ENCODE measurements around the gene SLC66A3. TPM values are rescaled to one million over a fixed set of nuclear protein-coding genes. Genes with fewer than 3 reads are reported as not detected.
A peak's percentile ranks its signal among the peaks of the same experiment; 100 is the strongest.

Gene SLC66A3
- total and polyA plus RNA-seq, 2 experiments from 2014 or later, result 34.9 to 46.8 TPM

DNA sequence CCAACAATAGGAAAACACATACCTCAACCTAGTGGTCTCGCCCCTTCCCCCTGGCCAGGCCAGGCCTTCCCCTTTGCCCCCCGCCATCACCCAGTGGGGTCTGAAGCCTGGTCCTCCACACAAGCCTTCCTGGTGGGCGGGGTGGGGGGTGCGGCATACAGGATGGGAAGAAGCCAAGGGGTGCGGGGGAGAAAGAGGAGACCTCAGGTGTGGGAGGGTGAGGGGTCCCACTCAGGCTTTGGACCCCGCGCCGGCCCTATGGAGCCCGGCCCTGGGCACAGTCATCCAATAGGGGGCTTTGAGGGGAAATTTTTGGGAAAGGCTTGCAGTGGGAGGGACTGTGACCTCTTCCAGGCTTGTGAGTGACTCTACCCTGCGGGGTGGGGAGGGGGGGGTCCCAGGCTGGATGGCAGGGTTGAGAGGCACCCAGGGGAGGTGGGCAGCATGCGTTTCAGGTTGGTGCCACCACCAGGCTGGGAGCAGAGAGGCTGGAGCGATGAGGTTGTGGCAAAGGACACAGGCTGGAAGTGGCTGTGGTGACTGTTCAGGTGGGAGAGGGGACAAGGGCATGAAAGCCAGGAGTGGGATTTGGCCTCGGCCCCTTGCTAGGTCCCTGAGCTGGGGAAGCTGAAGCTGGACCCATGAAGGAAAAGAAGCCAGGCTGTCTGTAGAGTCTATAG is 1.3 kb downstream of the SLC66A3 start:
- no peaks in the 10 kb centered on the region for H3F3A ChIP-seq (ENCODE audit: insufficient read depth)
- H3K9ac ChIP-seq, result no peak overlapping the region
- no peak for DNase-seq
- 86 to 88% methylated on average over 4 to 13 of the region's 13 CpGs for WGBS, 2 experiments (ENCODE audit: low coverage in 1 of 2, low lambda C conversion rate in 2 of 2, missing lambda C conversion rate in 2 of 2)
- H3K9me3 ChIP-seq (ENCODE audit: low read depth), result no peaks in the 10 kb centered on the region
- no peak overlapping the region for H2AFZ ChIP-seq
- H3K27me3 ChIP-seq (replicated peaks; ENCODE audit: insufficient read depth), result no peaks in the 10 kb centered on the region
- H3K9me2 ChIP-seq (ENCODE audit: insufficient read depth), result no peaks in the 10 kb centered on the region
- H3K4me1 ChIP-seq (ENCODE audit: insufficient read depth), result 0 out of 2 replicates have a peak, but pooled peaks cover 3% of the 10 kb centered on the region
- H4K20me1 ChIP-seq (ENCODE audit: insufficient read depth), result no peaks in the 10 kb centered on the region
- H3K27ac ChIP-seq, result no peak overlapping the region
- 0 out of 2 replicates have a peak overlapping the region, but pooled peaks have one; percentile 72 for H3K4me3 ChIP-seq
- TF ChIP-seq EZH2 (IDR thresholded peaks at IDR 0.05; ENCODE audit: insufficient read depth, poor library complexity, severe bottlenecking), result no peak
- no peak for TF ChIP-seq EZH2phosphoT487 (IDR thresholded peaks at IDR 0.05; ENCODE audit: insufficient read depth, low read depth)
- in situ Hi-C loops (cut with MboI), result no loop called here
- peak overlapping the region; percentile 73 for H3K4me2 ChIP-seq (ENCODE audit: unreplicated experiment)
- H3K36me3 ChIP-seq (ENCODE audit: low read depth), result no peaks in the 10 kb centered on the region
- H3K79me2 ChIP-seq (ENCODE audit: insufficient read depth), result no peaks in the 10 kb centered on the region

DNA sequence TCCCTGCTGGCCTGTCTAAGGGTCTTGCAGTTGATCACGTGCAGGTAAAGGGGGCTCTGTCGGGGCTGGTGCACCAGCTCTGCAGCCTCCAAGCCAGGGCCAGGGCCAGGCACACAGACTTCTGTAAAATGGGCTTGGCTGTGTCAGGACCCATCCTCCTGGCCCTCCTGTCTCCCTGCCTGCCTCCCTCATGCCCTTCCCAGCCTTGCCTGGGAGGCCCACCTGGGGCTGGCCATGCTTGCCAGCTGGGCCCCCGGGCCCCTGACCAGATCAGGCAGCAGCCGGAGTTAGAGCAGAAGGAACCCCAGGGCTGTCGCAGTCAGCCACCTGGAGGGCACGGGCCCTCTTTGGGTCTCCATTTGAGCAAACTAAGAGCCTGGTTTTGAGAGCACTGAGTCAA is 2.0 kb downstream of the SLC66A3 start:
- H3K27me3 ChIP-seq (replicated peaks; ENCODE audit: insufficient read depth), result no peaks in the 10 kb centered on the region
- no peak overlapping the region for H3K4me3 ChIP-seq
- in situ Hi-C loops (cut with MboI), result no loop called here
- H3K4me1 ChIP-seq (ENCODE audit: insufficient read depth), result 0 out of 2 replicates have a peak, but pooled peaks cover 3% of the 10 kb centered on the region
- no peaks in the 10 kb centered on the region for H3K9me3 ChIP-seq (ENCODE audit: low read depth)
- no peaks in the 10 kb centered on the region for H3K79me2 ChIP-seq (ENCODE audit: insufficient read depth)
- H3K9me2 ChIP-seq (ENCODE audit: insufficient read depth), result no peaks in the 10 kb centered on the region
- no peak for TF ChIP-seq EZH2phosphoT487 (IDR thresholded peaks at IDR 0.05; ENCODE audit: insufficient read depth, low read depth)
- TF ChIP-seq EZH2 (IDR thresholded peaks at IDR 0.05; ENCODE audit: insufficient read depth, poor library complexity, severe bottlenecking), result no peak
- WGBS, 2 experiments (ENCODE audit: low coverage in 1 of 2, low lambda C conversion rate in 2 of 2, missing lambda C conversion rate in 2 of 2), result 83 to 88% methylated on average over 6 of the region's 6 CpGs
- H3F3A ChIP-seq (ENCODE audit: insufficient read depth), result no peaks in the 10 kb centered on the region
- DNase-seq, result no peak
- no peak overlapping the region for H3K4me2 ChIP-seq (ENCODE audit: unreplicated experiment)
- no peaks in the 10 kb centered on the region for H4K20me1 ChIP-seq (ENCODE audit: insufficient read depth)
- H3K36me3 ChIP-seq (ENCODE audit: low read depth), result no peaks in the 10 kb centered on the region
- H3K27ac ChIP-seq, result no peak overlapping the region
- H2AFZ ChIP-seq, result no peak overlapping the region
- no peak overlapping the region for H3K9ac ChIP-seq

DNA sequence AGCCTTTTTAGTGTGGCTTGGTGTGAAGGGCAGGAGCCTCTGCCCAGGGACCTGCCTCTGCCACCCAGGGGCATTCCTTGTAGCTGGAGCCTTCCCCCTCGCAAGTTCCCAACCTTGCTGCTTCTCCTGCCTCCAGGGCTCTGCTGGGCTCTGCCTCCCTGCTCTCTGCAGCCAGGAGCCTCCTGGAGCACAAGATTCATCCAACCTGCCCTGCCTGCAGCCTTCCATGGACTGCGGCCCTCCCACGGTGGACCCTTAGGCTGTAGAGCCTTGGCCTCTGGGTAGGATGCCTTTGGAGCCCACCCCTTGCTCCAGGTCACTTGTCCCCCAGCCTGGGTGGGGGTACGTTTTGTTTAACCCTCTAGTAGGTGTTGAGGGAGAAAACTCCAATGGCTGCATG is 2.5 kb downstream of the SLC66A3 start:
- H3K36me3 ChIP-seq (ENCODE audit: low read depth), result no peaks in the 10 kb centered on the region
- in situ Hi-C loops (cut with MboI), result no loop called here
- H3K9ac ChIP-seq, result no peak overlapping the region
- DNase-seq, result no peak
- H2AFZ ChIP-seq, result no peak overlapping the region
- H3K4me3 ChIP-seq, result no peak overlapping the region
- 90% methylated on average over 4 of the region's 4 CpGs for WGBS, 2 experiments (ENCODE audit: low coverage in 1 of 2, low lambda C conversion rate in 2 of 2, missing lambda C conversion rate in 2 of 2)
- no peak overlapping the region for H3K4me2 ChIP-seq (ENCODE audit: unreplicated experiment)
- H3K79me2 ChIP-seq (ENCODE audit: insufficient read depth), result no peaks in the 10 kb centered on the region
- H3F3A ChIP-seq (ENCODE audit: insufficient read depth), result no peaks in the 10 kb centered on the region
- H3K9me2 ChIP-seq (ENCODE audit: insufficient read depth), result no peaks in the 10 kb centered on the region
- H4K20me1 ChIP-seq (ENCODE audit: insufficient read depth), result no peaks in the 10 kb centered on the region
- H3K4me1 ChIP-seq (ENCODE audit: insufficient read depth), result 0 out of 2 replicates have a peak, but pooled peaks cover 3% of the 10 kb centered on the region
- H3K27me3 ChIP-seq (replicated peaks; ENCODE audit: insufficient read depth), result no peaks in the 10 kb centered on the region
- TF ChIP-seq EZH2phosphoT487 (IDR thresholded peaks at IDR 0.05; ENCODE audit: insufficient read depth, low read depth) (no peak), EZH2 (IDR thresholded peaks at IDR 0.05; ENCODE audit: insufficient read depth, poor library complexity, severe bottlenecking) (no peak)
- H3K9me3 ChIP-seq (ENCODE audit: low read depth), result no peaks in the 10 kb centered on the region
- H3K27ac ChIP-seq, result no peak overlapping the region

DNA sequence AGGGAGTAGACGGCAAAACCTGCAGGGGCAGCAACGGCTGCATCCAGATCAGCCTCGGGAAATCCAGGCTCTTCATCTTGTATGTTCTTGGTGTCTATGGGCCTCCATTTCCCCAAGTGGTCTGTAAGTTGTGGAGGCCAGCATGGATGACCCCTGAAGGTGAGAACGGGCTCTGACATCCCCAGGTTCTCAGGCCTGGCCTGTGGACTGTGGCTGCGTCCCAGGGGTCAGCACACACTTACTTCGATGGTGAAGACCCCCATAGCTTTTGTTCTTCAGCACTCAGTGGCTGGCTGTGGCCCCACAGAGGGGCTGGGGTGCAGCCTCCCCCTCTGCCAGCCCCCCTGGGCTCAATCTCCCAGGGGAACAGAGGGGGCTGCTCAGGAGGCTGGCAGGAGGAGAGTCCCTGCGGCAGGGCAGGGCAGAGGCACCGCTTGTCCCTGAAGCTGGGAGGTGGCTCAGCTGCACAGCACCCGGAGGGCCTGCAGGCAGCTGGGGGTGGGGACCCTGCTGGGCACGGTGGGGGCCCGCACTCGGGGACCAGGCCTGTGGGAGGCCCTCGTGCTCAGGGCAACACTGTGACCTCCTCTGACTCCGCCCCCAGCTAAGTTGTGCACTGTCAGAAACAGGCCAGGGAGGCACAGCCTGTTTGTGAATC is 3.8 kb downstream of the SLC66A3 start:
- in situ Hi-C loops (cut with MboI), result no loop called here
- Histone ChIP-seq H3K9me3 (ENCODE audit: low read depth) (no peaks in the 10 kb centered on the region), H3K27ac (no peak overlapping the region), H4K20me1 (ENCODE audit: insufficient read depth) (no peaks in the 10 kb centered on the region), H3F3A (ENCODE audit: insufficient read depth) (no peaks in the 10 kb centered on the region), H2AFZ (no peak overlapping the region), H3K4me2 (ENCODE audit: unreplicated experiment) (no peak overlapping the region), H3K4me1 (ENCODE audit: insufficient read depth) (0 out of 2 replicates have a peak, but pooled peaks cover 3% of the 10 kb centered on the region), H3K79me2 (ENCODE audit: insufficient read depth) (no peaks in the 10 kb centered on the region), H3K36me3 (ENCODE audit: low read depth) (no peaks in the 10 kb centered on the region), H3K27me3 (replicated peaks; ENCODE audit: insufficient read depth) (no peaks in the 10 kb centered on the region), H3K9ac (no peak overlapping the region), H3K9me2 (ENCODE audit: insufficient read depth) (no peaks in the 10 kb centered on the region), H3K4me3 (no peak overlapping the region)
- TF ChIP-seq EZH2phosphoT487 (IDR thresholded peaks at IDR 0.05; ENCODE audit: insufficient read depth, low read depth) (no peak), EZH2 (IDR thresholded peaks at IDR 0.05; ENCODE audit: insufficient read depth, poor library complexity, severe bottlenecking) (no peak)
- WGBS, 2 experiments (ENCODE audit: low coverage in 1 of 2, low lambda C conversion rate in 2 of 2, missing lambda C conversion rate in 2 of 2), result 84 to 93% methylated on average over 8 to 13 of the region's 14 CpGs
- no peak for DNase-seq

All from GM23248 (cell line).